Measurements from ENCODE around the gene ZMIZ1. TPM values are rescaled to one million over a fixed set of nuclear protein-coding genes. Genes with fewer than 3 reads are reported as not detected.

The ZMIZ1 gene
- total RNA-seq, 4 donors from 2014 or later: 58.1 to 87.4 (median 74.2) TPM

DNA sequence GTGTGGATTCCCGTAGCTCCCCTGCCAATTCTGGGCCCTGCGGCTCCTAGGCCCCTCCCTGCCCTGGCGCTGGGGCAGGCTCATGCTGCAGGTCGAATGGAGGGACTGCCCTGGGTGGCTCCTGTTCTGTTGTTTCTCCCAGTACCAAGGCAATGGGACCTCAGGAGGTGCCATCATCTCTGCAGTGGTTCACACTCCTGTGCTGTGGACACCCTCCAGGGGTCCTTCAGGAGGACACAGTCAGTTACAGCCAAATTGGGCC, 138.3 kb downstream of the ZMIZ1 start:
- 68 to 78% methylated on average over 4 of the region's 4 CpGs for WGBS, 2 donors
- intact Hi-C loops (cut with DNase I; ENCODE audit: low total_unique reads): loop anchor here (10.0 kb wide), 1 partner anchor 1002 kb away; no protein-coding TSS in a partner anchor
- no peak for DNase-seq (ENCODE audit: low spot score in 2 of 2)
- no peak overlapping the region for H3K4me3 ChIP-seq (ENCODE audit: low read depth, poor library complexity, severe bottlenecking)
- TF ChIP-seq POLR2A (IDR thresholded peaks at IDR 0.05) (no peak), CTCF (IDR thresholded peaks at IDR 0.05) (no peak)

DNA sequence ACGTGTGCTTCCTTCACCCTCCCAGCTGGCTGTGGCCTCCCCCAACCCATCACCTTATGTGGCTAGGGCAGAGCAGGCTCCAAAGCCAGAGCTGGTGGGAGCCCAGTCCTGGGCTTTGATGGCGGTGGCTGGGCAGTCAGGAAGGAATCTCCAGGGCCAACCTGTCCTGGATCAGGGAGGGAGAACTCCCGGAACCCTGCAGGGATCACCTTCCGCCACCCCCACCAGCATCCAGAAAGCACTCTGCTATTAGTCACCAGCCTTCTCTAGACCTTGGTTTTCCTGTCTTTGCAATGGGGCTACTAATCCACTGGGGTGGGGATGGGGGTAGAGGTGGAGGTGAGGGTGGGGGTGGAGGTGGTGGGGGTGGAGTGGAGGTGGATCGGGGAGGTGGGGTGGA, 139.0 kb downstream of the ZMIZ1 start:
- intact Hi-C loops (cut with DNase I; ENCODE audit: low total_unique reads): loop anchor here (10.0 kb wide), 1 partner anchor 1003 kb away; no protein-coding TSS in a partner anchor
- no peak for DNase-seq (ENCODE audit: low spot score in 2 of 2)
- TF ChIP-seq POLR2A (IDR thresholded peaks at IDR 0.05) (no peak), CTCF (IDR thresholded peaks at IDR 0.05) (no peak)
- no peak overlapping the region for H3K4me3 ChIP-seq (ENCODE audit: low read depth, poor library complexity, severe bottlenecking)
- 80% methylated on average over 4 to 5 of the region's 5 CpGs for WGBS, 2 donors

- TF ChIP-seq POLR2A (IDR thresholded peaks at IDR 0.05) (no peak), CTCF (IDR thresholded peaks at IDR 0.05) (no peak)
- 84 to 86% methylated on average over 15 of the region's 15 CpGs for WGBS, 2 donors
- DNase-seq (ENCODE audit: low spot score in 2 of 2): no peak
- H3K4me3 ChIP-seq (ENCODE audit: low read depth, poor library complexity, severe bottlenecking): no peak overlapping the region
- intact Hi-C loops (cut with DNase I; ENCODE audit: low total_unique reads): loop anchor here (10.0 kb wide), 1 partner anchor 1004 kb away; no protein-coding TSS in a partner anchor
These were observed 139.7 kb downstream of the ZMIZ1 start for GRCh38 chr10:79208251-79208983.

DNA sequence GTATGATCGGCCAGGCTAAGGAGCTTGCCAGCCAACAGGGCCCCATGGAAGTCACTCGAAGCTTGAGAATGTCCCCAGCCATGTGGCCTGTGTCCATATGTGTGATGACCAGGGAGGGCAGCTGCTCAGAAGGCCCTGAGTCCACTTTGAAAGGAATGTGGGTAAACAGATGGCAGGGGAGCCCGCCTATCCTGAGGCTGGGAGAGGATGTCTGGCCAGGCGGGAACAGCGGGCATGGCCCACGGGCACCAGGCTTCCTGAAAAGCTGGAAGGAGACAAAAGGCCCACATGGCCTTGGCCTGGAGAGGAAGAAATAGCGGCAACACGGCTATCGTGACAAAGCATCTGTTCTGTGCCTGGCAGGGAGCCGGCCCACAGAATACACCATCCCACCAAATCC, 140.6 kb downstream of the ZMIZ1 start:
- no peak for DNase-seq (ENCODE audit: low spot score in 2 of 2)
- no peak overlapping the region for H3K4me3 ChIP-seq (ENCODE audit: low read depth, poor library complexity, severe bottlenecking)
- intact Hi-C loops (cut with DNase I; ENCODE audit: low total_unique reads): loop anchor here (10.0 kb wide), 1 partner anchor 1005 kb away; no protein-coding TSS in a partner anchor
- TF ChIP-seq POLR2A (IDR thresholded peaks at IDR 0.05) (no peak), CTCF (IDR thresholded peaks at IDR 0.05) (no peak)
- WGBS, 2 donors: 70 to 76% methylated on average over 10 of the region's 10 CpGs

DNA sequence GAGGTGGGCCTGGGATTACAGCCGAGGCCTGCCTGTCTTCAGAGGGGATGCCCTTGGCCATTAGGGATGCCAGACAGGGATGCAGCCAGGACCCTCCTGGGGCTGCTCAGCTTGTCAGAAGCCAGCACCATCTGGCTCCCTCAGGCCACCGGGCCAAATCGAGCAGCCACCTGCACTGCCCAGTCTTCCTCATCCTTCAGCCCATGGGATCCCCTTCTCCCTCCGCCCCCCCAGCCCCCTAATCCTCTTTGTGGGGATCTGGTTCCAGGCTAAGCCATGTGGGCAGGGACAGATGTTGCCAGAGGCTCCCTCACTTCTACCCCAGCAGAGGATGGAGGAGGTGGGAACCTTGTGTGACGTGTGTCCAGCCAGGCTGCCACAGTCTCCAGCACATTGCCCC, 141.1 kb downstream of the ZMIZ1 start:
- intact Hi-C loops (cut with DNase I; ENCODE audit: low total_unique reads): loop anchor here (10.0 kb wide), 2 partner anchors 915 to 1005 kb away; no protein-coding TSS in a partner anchor
- H3K4me3 ChIP-seq (ENCODE audit: low read depth, poor library complexity, severe bottlenecking): no peak overlapping the region
- no peak for TF ChIP-seq POLR2A (IDR thresholded peaks at IDR 0.05)
- no peak for TF ChIP-seq CTCF (IDR thresholded peaks at IDR 0.05)
- WGBS, 2 donors: 88 to 98% methylated on average over 5 of the region's 5 CpGs
- no peak for DNase-seq (ENCODE audit: low spot score in 2 of 2)

DNA sequence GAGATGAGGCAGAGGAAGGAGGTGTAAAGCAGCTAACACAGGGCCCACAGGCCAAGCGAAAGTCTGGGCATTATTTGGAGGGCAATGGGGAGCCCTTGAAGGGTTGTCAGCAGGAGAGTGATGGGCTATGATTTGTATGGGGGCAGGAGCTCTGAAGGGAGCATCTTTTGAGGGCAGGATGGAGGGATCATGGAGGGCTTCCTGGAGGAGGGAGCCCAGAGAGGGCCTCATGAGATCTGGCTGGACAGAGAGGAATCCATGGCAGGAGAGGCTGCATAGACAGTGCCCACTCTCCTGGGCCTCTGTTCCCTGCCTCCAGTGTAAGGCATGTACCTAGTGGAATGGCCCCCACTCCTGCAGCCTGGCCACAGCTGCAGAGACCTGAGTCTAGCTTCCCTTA, 141.9 kb downstream of the ZMIZ1 start:
- 94% methylated on average over 1 of the region's 1 CpG for WGBS, 2 donors
- TF ChIP-seq CTCF (IDR thresholded peaks at IDR 0.05) (no peak), POLR2A (IDR thresholded peaks at IDR 0.05) (no peak)
- intact Hi-C loops (cut with DNase I; ENCODE audit: low total_unique reads): loop anchor here (10.0 kb wide), 1 partner anchor 916 kb away; no protein-coding TSS in a partner anchor
- DNase-seq (ENCODE audit: low spot score in 2 of 2): no peak
- H3K4me3 ChIP-seq (ENCODE audit: low read depth, poor library complexity, severe bottlenecking): no peak overlapping the region

Data from lower leg skin (tissue), 4 donors.